ENCODE measurements around the gene TBC1D9.

The TBC1D9 gene

DNA sequence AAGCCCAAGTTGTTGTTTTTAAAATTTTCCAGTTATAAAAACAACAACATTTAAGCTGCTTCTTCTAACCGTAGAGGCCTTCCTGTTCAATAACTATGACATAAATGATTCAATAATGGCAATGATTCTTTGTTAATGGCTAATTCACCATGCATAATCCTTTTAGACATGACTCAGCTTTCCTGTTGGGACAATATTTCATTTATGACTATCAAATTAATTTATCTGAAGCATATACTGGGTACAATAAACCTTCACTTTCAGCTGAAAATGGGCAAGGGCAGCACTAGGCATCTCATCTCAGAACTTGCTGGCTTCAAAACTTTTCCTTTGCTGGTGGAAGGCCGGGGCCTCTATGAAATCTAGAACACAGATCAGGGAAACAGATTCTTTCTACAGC is 38.9 kb downstream of the TBC1D9 start:
- H3K27me3 ChIP-seq (ENCODE audit: insufficient read depth, poor library complexity, severe bottlenecking) = no peaks in the 10 kb centered on the region
- H3K4me1 ChIP-seq (ENCODE audit: insufficient read depth, poor library complexity, severe bottlenecking) = peaks cover 19% of the 10 kb centered on the region
- peak overlapping the region; percentile 38 for H3K27ac ChIP-seq (ENCODE audit: poor library complexity, severe bottlenecking)
- H3K4me3 ChIP-seq (ENCODE audit: severe bottlenecking) = no peak overlapping the region
- H3K36me3 ChIP-seq (ENCODE audit: low read depth) = no peaks in the 10 kb centered on the region
- ATAC-seq (ENCODE audit: low read depth) (no peak), DNase-seq (ENCODE audit: low spot score) (no peak)
- TF ChIP-seq CTCF (IDR thresholded peaks at IDR 0.05; ENCODE audit: poor library complexity, severe bottlenecking) = no peak
- H3K9me3 ChIP-seq (ENCODE audit: severe bottlenecking) = no peaks in the 10 kb centered on the region

GRCh38 chr4:140715119-140715518 is 41.1 kb downstream of the TBC1D9 start:
- no peak for TF ChIP-seq CTCF (IDR thresholded peaks at IDR 0.05; ENCODE audit: poor library complexity, severe bottlenecking)
- ATAC-seq (ENCODE audit: low read depth) = no peak
- no peak overlapping the region for H3K4me3 ChIP-seq (ENCODE audit: severe bottlenecking)
- peaks cover 19% of the 10 kb centered on the region for H3K4me1 ChIP-seq (ENCODE audit: insufficient read depth, poor library complexity, severe bottlenecking)
- no peak for DNase-seq (ENCODE audit: low spot score)
- H3K27ac ChIP-seq (ENCODE audit: poor library complexity, severe bottlenecking) = no peak overlapping the region
- H3K9me3 ChIP-seq (ENCODE audit: severe bottlenecking) = no peaks in the 10 kb centered on the region
- no peaks in the 10 kb centered on the region for H3K27me3 ChIP-seq (ENCODE audit: insufficient read depth, poor library complexity, severe bottlenecking)
- no peaks in the 10 kb centered on the region for H3K36me3 ChIP-seq (ENCODE audit: low read depth)

DNA sequence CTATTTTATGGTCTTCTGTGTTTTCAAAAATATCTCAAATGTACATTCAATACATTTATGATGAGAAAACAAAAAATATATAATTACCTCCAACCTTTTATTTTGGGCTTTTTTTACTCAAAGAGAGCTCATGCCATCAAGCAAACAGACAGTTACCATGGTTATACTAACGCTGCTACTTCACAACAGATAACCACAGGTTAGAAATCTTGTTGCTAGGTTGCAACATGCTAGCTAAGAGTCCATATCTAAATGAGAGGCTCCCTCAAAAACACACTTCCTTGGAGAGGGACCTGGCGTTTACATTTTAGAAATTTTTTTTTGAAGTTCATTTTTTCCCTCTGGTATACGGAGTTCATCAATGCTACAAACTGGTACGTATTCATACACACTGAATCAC is 44.3 kb downstream of the TBC1D9 start:
- ATAC-seq (ENCODE audit: low read depth) = no peak
- H3K27ac ChIP-seq (ENCODE audit: poor library complexity, severe bottlenecking) = no peak overlapping the region
- no peak overlapping the region for H3K4me3 ChIP-seq (ENCODE audit: severe bottlenecking)
- no peak for TF ChIP-seq CTCF (IDR thresholded peaks at IDR 0.05; ENCODE audit: poor library complexity, severe bottlenecking)
- H3K36me3 ChIP-seq (ENCODE audit: low read depth) = no peaks in the 10 kb centered on the region
- no peaks in the 10 kb centered on the region for H3K27me3 ChIP-seq (ENCODE audit: insufficient read depth, poor library complexity, severe bottlenecking)
- no peak for DNase-seq (ENCODE audit: low spot score)
- no peaks in the 10 kb centered on the region for H3K9me3 ChIP-seq (ENCODE audit: severe bottlenecking)
- peaks cover under 1% of the 10 kb centered on the region for H3K4me1 ChIP-seq (ENCODE audit: insufficient read depth, poor library complexity, severe bottlenecking)

DNA sequence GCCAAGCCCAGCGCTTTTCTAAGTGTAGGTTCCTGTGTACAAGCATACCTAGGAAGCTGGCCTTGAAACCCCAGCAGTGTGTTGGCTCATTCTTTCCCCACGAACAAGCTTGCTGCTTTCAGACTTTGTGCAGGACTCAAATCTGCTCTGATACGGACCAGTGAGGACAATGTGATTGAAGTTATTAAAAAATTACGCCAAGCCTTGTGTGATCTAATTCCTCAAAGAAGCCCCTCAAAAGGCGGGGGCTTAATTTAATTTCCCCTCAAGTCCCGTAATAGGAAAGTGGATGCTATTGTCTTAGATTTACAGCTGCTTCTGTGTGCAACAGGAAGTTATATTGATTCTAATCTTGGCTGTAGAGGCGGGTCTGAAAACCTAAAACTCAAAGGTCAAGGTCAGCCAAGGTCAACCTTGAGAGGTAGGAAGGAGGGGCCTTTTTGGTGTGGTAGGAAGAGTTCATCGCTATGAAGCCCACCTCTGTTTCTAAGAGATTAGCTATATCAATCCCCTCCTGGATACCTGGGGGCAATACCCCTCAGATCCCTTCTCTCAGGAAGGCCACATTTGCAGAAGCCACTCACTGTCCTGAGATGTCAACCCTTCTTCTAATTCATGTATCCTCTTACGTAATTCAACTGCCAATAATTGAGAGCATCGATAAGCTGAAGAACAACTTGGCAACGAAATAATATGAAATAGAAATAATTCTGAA is 45.1 kb downstream of the TBC1D9 start:
- ATAC-seq (ENCODE audit: low read depth) (no peak), DNase-seq (ENCODE audit: low spot score) (no peak)
- no peaks in the 10 kb centered on the region for H3K9me3 ChIP-seq (ENCODE audit: severe bottlenecking)
- H3K27ac ChIP-seq (ENCODE audit: poor library complexity, severe bottlenecking) = no peak overlapping the region
- H3K4me1 ChIP-seq (ENCODE audit: insufficient read depth, poor library complexity, severe bottlenecking) = peaks cover 6% of the 10 kb centered on the region
- no peak for TF ChIP-seq CTCF (IDR thresholded peaks at IDR 0.05; ENCODE audit: poor library complexity, severe bottlenecking)
- H3K4me3 ChIP-seq (ENCODE audit: severe bottlenecking) = no peak overlapping the region
- no peaks in the 10 kb centered on the region for H3K36me3 ChIP-seq (ENCODE audit: low read depth)
- H3K27me3 ChIP-seq (ENCODE audit: insufficient read depth, poor library complexity, severe bottlenecking) = no peaks in the 10 kb centered on the region

- no peak overlapping the region for H3K27ac ChIP-seq (ENCODE audit: poor library complexity, severe bottlenecking)
- no peak for TF ChIP-seq CTCF (IDR thresholded peaks at IDR 0.05; ENCODE audit: poor library complexity, severe bottlenecking)
- H3K4me3 ChIP-seq (ENCODE audit: severe bottlenecking) = no peak overlapping the region
- no peaks in the 10 kb centered on the region for H3K27me3 ChIP-seq (ENCODE audit: insufficient read depth, poor library complexity, severe bottlenecking)
- H3K9me3 ChIP-seq (ENCODE audit: severe bottlenecking) = no peaks in the 10 kb centered on the region
- no peak for DNase-seq (ENCODE audit: low spot score)
- ATAC-seq (ENCODE audit: low read depth) = no peak
- no peaks in the 10 kb centered on the region for H3K36me3 ChIP-seq (ENCODE audit: low read depth)
- H3K4me1 ChIP-seq (ENCODE audit: insufficient read depth, poor library complexity, severe bottlenecking) = peaks cover 10% of the 10 kb centered on the region
Observed at GRCh38 chr4:140707325-140707724, 48.9 kb downstream of the TBC1D9 start.

Data from RWPE2 (cell line).